H1 (cell line): ENCODE measurements around the gene MYL9. TPM values are rescaled to one million over a fixed set of nuclear protein-coding genes. Genes with fewer than 3 reads are reported as not detected.
A peak's percentile ranks its signal among the peaks of the same experiment; 100 is the strongest.

ENCODE experiments used
- CEBPB ChIP-seq: IDR thresholded peaks from 2 replicates; pipeline ENCODE4 v1.6.1; 2012; ENCODE audit warnings: low read depth, low read length
- KDM4A ChIP-seq: IDR thresholded peaks from one replicate; pipeline ENCODE4 v1.7.1; 2012; ENCODE audit warnings: low read depth, mild to moderate bottlenecking, moderate library complexity, low read length, inconsistent platforms; ENCODE audit not compliant: severe bottlenecking
- NANOG ChIP-seq: IDR thresholded peaks from 2 replicates; pipeline ENCODE4 v1.6.1; 2011; ENCODE audit warnings: low read length, low read depth, mild to moderate bottlenecking, inconsistent platforms; ENCODE audit not compliant: insufficient read depth, poor library complexity, severe bottlenecking
- polyA plus RNA-seq, 7 experiments: library from polyadenylated mRNA; depleted of rRNA in 3 of 7; stranded (reverse) in 5 of 7; unstranded in 2 of 7; fragments of >200 nt in 5 of 7; fragments of 200-250 nt in 2 of 7; gene quantifications; 1 replicate in 5 of 7; 2 replicates in 1 of 7; 4 replicates in 1 of 7; pipeline versions ENCODE4 v1.2.1 to v1.2.3, GENCODE V29; 2011 to 2013; ENCODE audit warnings: missing spikeins in 2 of 7, mixed read lengths in 2 of 7
- total RNA-seq: library from RNA; stranded (reverse); fragmentation: NEBNext Ultra II Directional; extraction: Animal tissue kit (Norgen Biotek cat#: 25700); gene quantifications from 2 replicates; pipeline ENCODE4 v1.2.1, GENCODE V29; 2021

Gene MYL9
- total and polyA plus RNA-seq, 2 of the 8 experiments (the other 6 are each of a cell fraction or from before 2014, with no cell fraction given) = 26.8 to 193 TPM

DNA sequence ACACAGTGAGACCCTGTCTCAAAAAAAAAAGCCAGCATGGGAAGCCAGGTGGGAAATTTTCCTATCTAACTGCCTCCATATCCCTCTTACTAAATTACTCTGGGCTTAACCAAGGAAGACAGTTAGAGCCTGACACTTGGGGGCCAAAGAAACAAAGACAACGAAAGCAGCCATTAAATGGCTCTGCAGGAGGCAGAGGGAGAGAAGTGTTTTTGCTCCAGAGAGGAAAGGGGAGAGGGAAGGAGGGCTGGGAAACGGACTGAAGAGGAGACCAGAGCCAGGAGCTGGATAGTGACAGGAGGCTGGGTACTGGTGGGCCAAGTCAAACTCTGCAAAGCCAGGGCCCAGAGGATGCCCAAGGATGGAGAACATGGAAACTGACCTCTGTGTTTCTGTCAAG, 21.4 kb downstream of the MYL9 start (continued):
- TF ChIP-seq NANOG (peak; percentile 67), KDM4A (no peak), CEBPB (no peak)
